Fibroblast of peridontal ligament (primary cell): ENCODE results near the gene OTOS.

ENCODE experiments used
- DNase-seq: peaks from one replicate; pipeline ENCODE4 v3.0.0-alpha.2; 2010; ENCODE audit errors: extremely low read depth

OTOS gene

GRCh38 chr2:240140511-240140910, at the start of gene OTOS:
Gene OTOS (minus strand): TSS chr2:240140658. CDS start chr2:240140326, 332 bp downstream.
- no peak for DNase-seq

GRCh38 chr2:240189686-240190085, 49.2 kb upstream of the OTOS start:
- no peak for DNase-seq

- DNase-seq = no peak
These were observed 47.6 kb upstream of the OTOS start for GRCh38 chr2:240187989-240188590.

- DNase-seq = no peak
These were observed 45.8 kb upstream of the OTOS start for GRCh38 chr2:240186191-240186725.

- DNase-seq = no peak
These were observed 44.2 kb upstream of the OTOS start for GRCh38 chr2:240184656-240185055.

GRCh38 chr2:240183875-240184590, 43.6 kb upstream of the OTOS start:
- no peak for DNase-seq

- no peak for DNase-seq
These were observed 42.8 kb upstream of the OTOS start for GRCh38 chr2:240183006-240183874.

- DNase-seq = no peak
These were observed 42.0 kb upstream of the OTOS start for GRCh38 chr2:240182476-240182875.

- DNase-seq = no peak
These were observed 41.5 kb upstream of the OTOS start for GRCh38 chr2:240182001-240182400.

GRCh38 chr2:240179941-240180666, 39.6 kb upstream of the OTOS start:
- DNase-seq = no peak

- no peak for DNase-seq
These were observed 38.8 kb upstream of the OTOS start for GRCh38 chr2:240179186-240179815.

GRCh38 chr2:240178564-240178963, 38.1 kb upstream of the OTOS start:
- no peak for DNase-seq

GRCh38 chr2:240174496-240174895, 34.0 kb upstream of the OTOS start:
- DNase-seq = no peak

GRCh38 chr2:240172071-240172895, 31.8 kb upstream of the OTOS start:
- no peak for DNase-seq

GRCh38 chr2:240170883-240171282, 30.4 kb upstream of the OTOS start:
- no peak for DNase-seq

- peak; percentile 2 for DNase-seq
These were observed 29.9 kb upstream of the OTOS start for GRCh38 chr2:240170354-240170735.

- DNase-seq = no peak
These were observed 29.3 kb upstream of the OTOS start for GRCh38 chr2:240169486-240170353.

- DNase-seq = no peak
These were observed 28.3 kb upstream of the OTOS start for GRCh38 chr2:240168546-240169361.
